Stimulated activated CD8-positive, alpha-beta memory T cell treated with anti-CD3 and anti-CD28 coated beads, Interleukin-12 subunit alpha, Interleukin-12 subunit beta, amount 100 ng/mL, for 1 hour (primary cell): ENCODE data around the gene FAM131B.

Source experiments
- DNase-seq: peaks from one replicate; pipeline ENCODE4 v3.0.0-alpha.2; 2020; ENCODE audit warnings: low read depth

FAM131B gene

GRCh38 chr7:143321242-143321641, 41.3 kb downstream of the FAM131B start:
- DNase-seq = no peak

GRCh38 chr7:143320620-143321019, 41.9 kb downstream of the FAM131B start:
- no peak for DNase-seq

GRCh38 chr7:143318661-143319060, 43.9 kb downstream of the FAM131B start:
- no peak for DNase-seq

GRCh38 chr7:143316492-143316891, 46.0 kb downstream of the FAM131B start:
- DNase-seq = no peak

GRCh38 chr7:143315776-143316175, 46.7 kb downstream of the FAM131B start, which contains the start of gene CLCN1:
Gene CLCN1 (plus strand): TSS chr7:143316111. CDS start chr7:143316213, 102 bp downstream.
- no peak for DNase-seq

GRCh38 chr7:143314127-143314526, 48.4 kb downstream of the FAM131B start:
- DNase-seq = no peak

- DNase-seq = no peak
Observed at GRCh38 chr7:143308632-143309031, 53.9 kb downstream of the FAM131B start.

- DNase-seq = peak; percentile 56
Observed at GRCh38 chr7:143305423-143306070, 57.0 kb downstream of the FAM131B start.

GRCh38 chr7:143304938-143305337, 57.6 kb downstream of the FAM131B start:
- DNase-seq = no peak

- no peak for DNase-seq
Observed at GRCh38 chr7:143303733-143304132, 58.8 kb downstream of the FAM131B start.
